Keratinocyte (primary cell): Measurements from ENCODE around the gene XRRA1.

Experiments used
- CTCF ChIP-seq, 3 experiments: IDR thresholded peaks in 1 of 3; conservative IDR thresholded peaks in 1 of 3; optimal IDR thresholded peaks in 1 of 3; 2 replicates in 2 of 3; 3 replicates in 1 of 3; pipeline versions ENCODE3 to v1.5.1; 2011; ENCODE audit warnings: low read length in 3 of 3, mild to moderate bottlenecking in 3 of 3, moderate library complexity in 2 of 3, control low read depth in 1 of 3, inconsistent platforms in 1 of 3; ENCODE audit not compliant: insufficient read depth in 2 of 3; ENCODE audit errors: extremely low read depth in 1 of 3
- EZH2 ChIP-seq: IDR thresholded peaks from one replicate; pipeline ENCODE4 v1.6.1; 2012; ENCODE audit warnings: inconsistent platforms, mild to moderate bottlenecking, low read length, moderate library complexity

- TF ChIP-seq CTCF (optimal IDR thresholded peaks at IDR 0.05 in 1 of 3, IDR thresholded peaks at IDR 0.05 in 1 of 3, conservative IDR thresholded peaks at IDR 0.05 in 1 of 3; ENCODE audit: extremely low read depth in 1 of 3, insufficient read depth in 2 of 3, low read length in 3 of 3) (no peak), EZH2 (no peak)
Measured at GRCh38 chr11:74896311-74896710, 52.6 kb downstream of the XRRA1 start.
